ENCODE measurements around the gene STARD13. TPM values are rescaled to one million over a fixed set of nuclear protein-coding genes. Genes with fewer than 3 reads are reported as not detected.

The STARD13 gene
- total RNA-seq, 2 donors from 2014 or later, result 18.9 to 29.7 TPM

GRCh38 chr13:33217256-33217655 lies 68.3 kb downstream of the STARD13 start:
- no peaks in the 10 kb centered on the region for H3K9me3 ChIP-seq
- no peak for TF ChIP-seq POLR2A (IDR thresholded peaks at IDR 0.05)
- no peak for TF ChIP-seq CTCF (IDR thresholded peaks at IDR 0.05)
- DNase-seq (no peak), ATAC-seq (no peak)
- WGBS, 2 donors, result 79 to 86% methylated on average over 3 of the region's 3 CpGs
- peak overlapping the region in 1 of 4 donors; percentile 35 for H3K27ac ChIP-seq
- intact Hi-C loops (cut with DNase I), result no loop called here
- peaks cover 33% of the 10 kb centered on the region for H3K4me1 ChIP-seq
- no peaks in the 10 kb centered on the region for H3K27me3 ChIP-seq
- no peak overlapping the region for H3K4me3 ChIP-seq
- no peaks in the 10 kb centered on the region for H3K36me3 ChIP-seq (replicated peaks in 1 of 2; ENCODE audit: insufficient read depth in 1 of 2, low read depth in 2 of 2)

GRCh38 chr13:33213797-33214196 lies 71.8 kb downstream of the STARD13 start:
- TF ChIP-seq POLR2A (IDR thresholded peaks at IDR 0.05) (no peak), CTCF (IDR thresholded peaks at IDR 0.05) (no peak)
- Histone ChIP-seq H3K36me3 (replicated peaks in 1 of 2; ENCODE audit: insufficient read depth in 1 of 2, low read depth in 2 of 2) (no peaks in the 10 kb centered on the region), H3K9me3 (no peaks in the 10 kb centered on the region), H3K27me3 (no peaks in the 10 kb centered on the region), H3K4me3 (no peak overlapping the region), H3K4me1 (peaks cover 33% of the 10 kb centered on the region), H3K27ac (peak overlapping the region in 2 of 4 donors; percentile 10 to 53)
- intact Hi-C loops (cut with DNase I), result no loop called here
- WGBS, 2 donors, result 71 to 73% methylated on average over 6 of the region's 6 CpGs
- no peak for ATAC-seq
- DNase-seq, result no peak

GRCh38 chr13:33213024-33213768 lies 72.4 kb downstream of the STARD13 start:
- TF ChIP-seq CTCF (IDR thresholded peaks at IDR 0.05) (no peak), POLR2A (IDR thresholded peaks at IDR 0.05) (no peak)
- Histone ChIP-seq H3K4me3 (no peak overlapping the region), H3K9me3 (no peaks in the 10 kb centered on the region), H3K27ac (peak overlapping the region in 2 of 4 donors; percentile 0 to 53), H3K36me3 (replicated peaks in 1 of 2; ENCODE audit: insufficient read depth in 1 of 2, low read depth in 2 of 2) (no peaks in the 10 kb centered on the region), H3K4me1 (peaks cover 36% of the 10 kb centered on the region), H3K27me3 (no peaks in the 10 kb centered on the region)
- intact Hi-C loops (cut with DNase I), result no loop called here
- peak; percentile 68 for ATAC-seq
- WGBS, 2 donors, result 26 to 32% methylated on average over 6 of the region's 6 CpGs
- DNase-seq, result no peak

- ATAC-seq, result no peak
- TF ChIP-seq POLR2A (IDR thresholded peaks at IDR 0.05), result no peak
- no peak for TF ChIP-seq CTCF (IDR thresholded peaks at IDR 0.05)
- Histone ChIP-seq H3K4me1 (peaks cover 36% of the 10 kb centered on the region), H3K9me3 (no peaks in the 10 kb centered on the region), H3K4me3 (no peak overlapping the region), H3K27ac (no peak overlapping the region), H3K36me3 (replicated peaks in 1 of 2; ENCODE audit: insufficient read depth in 1 of 2, low read depth in 2 of 2) (no peaks in the 10 kb centered on the region), H3K27me3 (no peaks in the 10 kb centered on the region)
- DNase-seq, result no peak
- intact Hi-C loops (cut with DNase I), result no loop called here
- 96 to 97% methylated on average over 3 of the region's 3 CpGs for WGBS, 2 donors
Observed at GRCh38 chr13:33212396-33212795, 73.2 kb downstream of the STARD13 start.

GRCh38 chr13:33210090-33210489 lies 75.5 kb downstream of the STARD13 start:
- no peaks in the 10 kb centered on the region for H3K9me3 ChIP-seq
- DNase-seq (no peak), ATAC-seq (no peak)
- no peaks in the 10 kb centered on the region for H3K27me3 ChIP-seq
- H3K36me3 ChIP-seq (replicated peaks in 1 of 2; ENCODE audit: insufficient read depth in 1 of 2, low read depth in 2 of 2), result no peaks in the 10 kb centered on the region
- intact Hi-C loops (cut with DNase I), result no loop called here
- TF ChIP-seq POLR2A (IDR thresholded peaks at IDR 0.05), result no peak
- H3K27ac ChIP-seq, result no peak overlapping the region
- H3K4me1 ChIP-seq, result peaks cover 55% of the 10 kb centered on the region
- H3K4me3 ChIP-seq, result no peak overlapping the region
- WGBS, 2 donors, result 77 to 86% methylated on average over 2 of the region's 2 CpGs
